Measurements from ENCODE around the gene CTRB1.
A peak's percentile ranks its signal among the peaks of the same experiment; 100 is the strongest.
"Not testable (repeated sequence)": the region's sequence is repeated elsewhere in the genome, so short reads cannot be mapped to it uniquely, and the experiment has no call there.

The CTRB1 gene

DNA sequence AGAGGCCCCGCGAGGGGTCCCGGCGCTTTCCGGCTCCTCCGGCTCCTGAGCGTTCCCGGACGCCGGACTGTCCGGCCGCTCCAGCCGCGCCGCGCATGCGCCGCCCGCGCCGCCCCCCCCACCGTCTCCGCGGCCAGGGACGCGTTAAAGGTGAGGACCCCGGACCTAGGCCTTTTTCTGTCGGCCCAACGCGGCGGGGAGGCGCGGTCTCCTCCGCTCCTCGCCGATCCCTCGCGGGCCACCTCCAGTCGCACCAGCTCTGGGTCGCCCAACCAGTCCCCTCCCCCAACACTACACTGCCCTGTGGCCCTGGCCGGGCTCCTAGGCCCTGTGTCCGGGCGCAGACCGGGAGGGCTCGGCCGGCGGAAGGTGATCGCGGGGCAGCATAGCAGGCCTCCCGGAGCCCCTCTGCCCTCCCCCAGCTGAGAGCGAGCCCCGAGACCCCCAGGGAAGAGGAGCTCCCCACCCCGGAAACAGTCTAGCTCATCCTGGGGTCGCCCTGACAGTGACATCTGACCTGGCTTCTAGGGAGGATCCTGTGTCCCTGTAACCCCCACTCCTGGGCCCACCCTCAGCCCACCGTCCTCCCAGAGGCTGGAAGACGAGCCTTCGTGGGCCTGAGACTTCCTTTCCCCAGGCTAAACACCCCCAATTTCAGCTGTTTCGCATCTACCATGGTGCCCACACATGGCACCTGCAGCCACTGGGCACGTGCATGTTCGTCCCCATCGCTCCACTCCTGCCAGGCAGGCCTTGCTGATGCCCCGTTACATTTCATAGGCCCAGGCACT lies 47.3 kb downstream of the CTRB1 start:
- H3K4me1 ChIP-seq = peaks cover 5 to 60% (median 55%) of the 10 kb centered on the region in 4 donors
- peak overlapping the region; percentile 84 to 96 for H3K4me3 ChIP-seq
- DNase-seq = peak; percentile 48 to 84
- no peaks in the 10 kb centered on the region for H3K36me3 ChIP-seq
- H3K9me3 ChIP-seq = no peaks in the 10 kb centered on the region
- H3K27me3 ChIP-seq = no peaks in the 10 kb centered on the region
- intact Hi-C loops (cut with DNase I; ENCODE audit: low total_unique reads) = no loop called here
- TF ChIP-seq, protein P1, sequence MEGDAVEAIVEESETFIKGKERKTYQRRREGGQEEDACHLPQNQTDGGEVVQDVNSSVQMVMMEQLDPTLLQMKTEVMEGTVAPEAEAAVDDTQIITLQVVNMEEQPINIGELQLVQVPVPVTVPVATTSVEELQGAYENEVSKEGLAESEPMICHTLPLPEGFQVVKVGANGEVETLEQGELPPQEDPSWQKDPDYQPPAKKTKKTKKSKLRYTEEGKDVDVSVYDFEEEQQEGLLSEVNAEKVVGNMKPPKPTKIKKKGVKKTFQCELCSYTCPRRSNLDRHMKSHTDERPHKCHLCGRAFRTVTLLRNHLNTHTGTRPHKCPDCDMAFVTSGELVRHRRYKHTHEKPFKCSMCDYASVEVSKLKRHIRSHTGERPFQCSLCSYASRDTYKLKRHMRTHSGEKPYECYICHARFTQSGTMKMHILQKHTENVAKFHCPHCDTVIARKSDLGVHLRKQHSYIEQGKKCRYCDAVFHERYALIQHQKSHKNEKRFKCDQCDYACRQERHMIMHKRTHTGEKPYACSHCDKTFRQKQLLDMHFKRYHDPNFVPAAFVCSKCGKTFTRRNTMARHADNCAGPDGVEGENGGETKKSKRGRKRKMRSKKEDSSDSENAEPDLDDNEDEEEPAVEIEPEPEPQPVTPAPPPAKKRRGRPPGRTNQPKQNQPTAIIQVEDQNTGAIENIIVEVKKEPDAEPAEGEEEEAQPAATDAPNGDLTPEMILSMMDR (IDR thresholded peaks at IDR 0.05) = no peak
- H3K27ac ChIP-seq = peak overlapping the region; percentile 95 to 96

DNA sequence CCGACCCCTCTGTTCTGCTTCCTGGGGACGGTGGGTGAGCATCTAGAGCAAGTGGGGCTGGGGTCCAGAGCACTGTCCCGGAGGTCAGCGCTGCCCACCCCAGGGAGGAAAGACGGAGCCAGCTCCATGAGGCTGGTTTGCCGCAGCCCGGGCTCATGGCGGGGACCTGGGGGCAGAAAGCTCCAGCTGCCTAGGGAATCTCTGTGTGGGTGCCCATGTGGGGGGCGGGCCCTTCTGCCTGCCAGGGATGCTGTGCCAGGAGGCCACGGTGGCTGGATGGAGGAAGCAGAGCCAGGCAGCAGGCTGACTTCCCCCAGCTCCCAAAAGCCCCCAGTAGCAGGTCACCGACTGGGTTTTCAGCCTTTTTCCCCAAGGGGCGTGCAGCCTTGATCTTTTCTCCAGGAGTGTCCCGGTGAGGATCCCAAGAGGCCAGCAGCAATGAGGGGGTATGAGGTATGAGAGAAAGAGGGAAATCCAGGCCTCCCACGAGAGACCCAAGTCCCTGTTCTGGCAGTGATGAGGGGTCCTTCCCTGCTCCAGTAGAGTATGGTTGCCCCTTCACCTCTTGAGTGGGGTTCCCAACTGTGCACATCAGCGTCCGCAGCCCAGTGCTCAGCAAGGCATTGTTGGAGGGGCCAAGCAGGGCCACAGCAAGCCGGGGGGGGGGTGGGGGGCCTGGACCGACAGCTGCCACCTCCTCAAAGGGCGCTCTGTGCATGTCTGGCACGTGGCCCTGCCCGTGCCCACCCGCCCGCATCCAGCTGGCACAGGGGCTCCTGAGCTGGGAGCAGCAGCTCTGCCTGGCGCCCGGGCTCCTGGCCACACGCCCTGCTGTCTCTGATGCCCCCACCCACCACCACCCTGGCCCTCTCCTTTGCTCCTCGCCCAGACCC lies 48.2 kb downstream of the CTRB1 start:
- no peak for DNase-seq
- Histone ChIP-seq H3K36me3 (no peaks in the 10 kb centered on the region), H3K9me3 (no peaks in the 10 kb centered on the region), H3K27ac (peak overlapping the region; percentile 95 to 96), H3K27me3 (no peaks in the 10 kb centered on the region), H3K4me1 (peaks cover 5 to 56% (median 47%) of the 10 kb centered on the region in 4 donors), H3K4me3 (peak overlapping the region; percentile 84 to 96)
- intact Hi-C loops (cut with DNase I; ENCODE audit: low total_unique reads) = no loop called here
- TF ChIP-seq, protein P1 (IDR thresholded peaks at IDR 0.05) = no peak

DNA sequence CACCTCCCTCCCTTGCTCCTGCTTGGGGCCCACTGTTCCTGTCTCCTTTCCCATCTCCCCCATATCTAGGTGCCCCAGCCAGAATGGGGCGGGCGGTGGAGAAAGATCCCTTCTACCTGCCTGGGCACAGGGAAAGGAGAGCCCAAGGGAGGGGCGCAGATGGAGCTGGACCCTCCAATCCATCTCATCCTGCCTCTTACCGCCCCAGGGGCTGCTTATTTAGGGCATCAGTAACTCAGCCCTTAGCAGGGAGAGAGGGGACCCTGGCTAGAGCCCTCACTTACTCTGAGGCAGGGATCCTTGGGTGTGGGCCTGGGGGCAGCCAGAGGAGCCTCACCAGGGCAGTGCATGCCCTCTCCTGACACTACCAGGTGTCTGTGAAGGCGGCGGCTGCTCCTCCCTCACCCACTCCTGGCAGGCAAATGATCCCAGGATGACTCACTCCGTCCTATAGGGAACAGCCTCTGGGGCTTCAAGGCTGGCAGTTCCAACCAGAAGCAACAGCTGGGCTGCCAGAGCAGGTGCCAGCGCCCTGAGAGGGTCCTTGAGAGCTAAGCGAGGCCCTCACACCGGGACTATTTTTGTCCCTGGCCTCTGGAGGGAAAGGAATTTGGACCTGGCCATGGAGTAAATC lies 49.0 kb downstream of the CTRB1 start:
- peak overlapping the region; percentile 39 to 96 for H3K27ac ChIP-seq

DNA sequence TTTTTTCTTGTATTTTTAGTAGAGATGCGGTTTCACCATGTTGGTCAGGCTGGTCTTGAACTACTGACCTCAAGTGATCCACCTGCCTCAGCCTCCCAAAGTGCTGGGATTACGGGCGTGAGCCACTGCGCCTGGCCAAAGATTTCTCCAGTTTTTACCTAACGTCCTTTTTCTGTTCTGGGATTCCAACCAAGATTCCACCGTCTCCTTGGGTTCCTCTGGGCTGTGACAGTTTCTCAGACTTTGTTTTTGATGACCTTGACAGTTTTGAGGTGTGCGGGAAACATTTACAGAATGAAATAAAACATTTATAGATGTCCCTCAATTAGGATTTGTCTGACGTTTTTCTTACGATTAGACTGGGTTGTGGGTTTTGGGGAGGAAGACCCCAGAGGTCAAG lies 50.6 kb downstream of the CTRB1 start:
- H3K27me3 ChIP-seq; intact Hi-C loops (cut with DNase I; ENCODE audit: low total_unique reads); H3K36me3 ChIP-seq; H3K27ac ChIP-seq; H3K4me3 ChIP-seq; H3K9me3 ChIP-seq; DNase-seq: not testable (repeated sequence)
- H3K4me1 ChIP-seq = peaks cover 0 to 37% (median 24%) of the 10 kb centered on the region in 4 donors

More for the DNA sequence above, 49.0 kb downstream of the CTRB1 start:
- Histone ChIP-seq H3K9me3 (no peaks in the 10 kb centered on the region), H3K4me3 (no peak overlapping the region), H3K4me1 (peaks cover under 1 to 53% (median 40%) of the 10 kb centered on the region in 4 donors), H3K36me3 (no peaks in the 10 kb centered on the region), H3K27me3 (no peaks in the 10 kb centered on the region)
- intact Hi-C loops (cut with DNase I; ENCODE audit: low total_unique reads) = no loop called here
- DNase-seq = peak in 1 of 2 donors; percentile 75
- TF ChIP-seq, protein P1 (IDR thresholded peaks at IDR 0.05) = no peak

DNA sequence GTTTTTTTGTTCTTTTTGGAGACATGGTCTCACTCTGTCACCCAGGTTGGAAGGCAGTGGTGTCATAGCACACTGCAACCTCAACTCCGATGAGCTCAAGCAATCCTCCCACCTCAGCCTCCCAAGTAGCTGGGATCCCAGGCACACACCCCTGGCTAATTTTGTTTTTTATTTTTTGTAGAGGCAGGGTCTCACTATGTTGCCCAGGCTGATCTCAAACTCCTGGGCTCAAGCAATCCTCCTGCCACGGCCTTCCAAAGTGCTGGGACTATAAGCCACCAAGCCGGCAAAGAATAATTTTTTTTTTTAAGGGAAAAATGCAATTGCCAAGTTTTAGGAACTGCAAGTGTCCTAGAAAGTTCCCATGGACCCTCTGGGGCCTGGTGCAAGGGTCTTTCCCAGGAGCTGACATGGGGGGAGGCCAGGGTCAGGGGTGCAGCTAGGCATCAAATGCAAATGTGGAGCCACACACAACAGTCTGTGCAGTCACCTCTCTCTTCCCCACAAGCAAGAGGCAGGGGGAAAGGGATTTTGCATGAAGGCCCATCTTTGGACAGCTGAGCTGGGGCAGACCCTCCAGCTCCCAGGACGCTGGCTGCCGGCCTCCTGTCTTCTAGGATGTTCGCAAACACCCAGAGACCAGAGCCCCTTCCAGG lies 52.8 kb downstream of the CTRB1 start:
- peaks cover 0 to 26% (median 14%) of the 10 kb centered on the region in 4 donors for H3K4me1 ChIP-seq
- no peaks in the 10 kb centered on the region for H3K9me3 ChIP-seq
- TF ChIP-seq, protein P1 (IDR thresholded peaks at IDR 0.05) = no peak
- intact Hi-C loops (cut with DNase I; ENCODE audit: low total_unique reads) = no loop called here
- no peaks in the 10 kb centered on the region for H3K27me3 ChIP-seq
- H3K4me3 ChIP-seq = no peak overlapping the region
- no peaks in the 10 kb centered on the region for H3K36me3 ChIP-seq
- no peak overlapping the region for H3K27ac ChIP-seq
- no peak for DNase-seq

Measured in tibial artery (tissue), 4 donors.